ENCODE data around the gene UBN1.
"Not testable (repeated sequence)": the region's sequence is repeated elsewhere in the genome, so short reads cannot be mapped to it uniquely, and the experiment has no call there.

The UBN1 gene

GRCh38 chr16:4927661-4928060 is 80.4 kb downstream of the UBN1 start:
- no peak for DNase-seq (ENCODE audit: low read depth in 2 of 2, low spot score in 1 of 2)

DNA sequence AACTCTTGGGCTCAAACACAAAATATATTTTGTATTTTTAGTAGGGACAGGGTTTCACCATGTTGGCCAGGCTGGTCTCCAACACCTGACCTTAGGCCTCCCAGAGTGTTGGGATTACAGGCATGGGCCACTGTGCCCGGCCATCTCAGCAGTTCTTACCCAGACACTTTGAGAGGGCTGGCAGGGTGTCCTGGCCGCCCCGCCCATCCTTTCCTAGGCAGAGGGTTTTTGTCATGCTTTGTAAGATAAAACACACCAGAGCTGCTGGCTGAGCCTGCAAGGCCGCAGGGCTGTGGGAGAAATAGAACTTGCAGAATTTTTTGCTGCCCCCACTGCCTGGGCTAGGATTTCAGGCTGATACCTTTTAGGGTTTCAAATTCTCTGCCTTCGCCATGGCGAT is 80.9 kb downstream of the UBN1 start:
- no peak for DNase-seq (ENCODE audit: low read depth in 2 of 2, low spot score in 1 of 2)

DNA sequence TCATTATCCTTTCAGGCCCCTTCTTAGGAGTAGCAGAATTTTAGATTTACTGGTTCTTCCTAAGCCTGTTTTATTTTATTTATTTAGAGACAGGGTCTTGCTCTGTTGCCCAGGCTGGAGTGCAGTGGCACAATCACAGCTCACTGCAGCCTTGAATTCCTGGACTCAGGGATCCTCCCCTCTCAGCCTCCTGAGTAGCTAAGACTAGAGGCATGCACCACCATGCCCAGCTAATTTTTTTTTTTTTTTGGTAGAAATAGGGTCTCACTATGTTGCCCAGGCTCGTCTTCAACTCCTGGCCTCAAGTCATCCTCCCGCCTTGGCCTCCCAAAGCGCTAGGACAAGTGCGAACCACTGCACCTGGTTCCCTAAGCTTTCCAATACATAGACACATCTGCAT is 82.3 kb downstream of the UBN1 start:
- DNase-seq (ENCODE audit: low read depth in 2 of 2, low spot score in 1 of 2) = not testable (repeated sequence)

GRCh38 chr16:4931381-4931780 is 84.1 kb downstream of the UBN1 start:
- DNase-seq (ENCODE audit: low read depth in 2 of 2, low spot score in 1 of 2) = no peak
